ENCODE measurements around the gene MAPK8IP1.
A peak's percentile ranks its signal among the peaks of the same experiment; 100 is the strongest.

Gene MAPK8IP1

GRCh38 chr11:45913514-45913913 lies 28.1 kb downstream of the MAPK8IP1 start:
- DNase-seq, result no peak

- DNase-seq, result no peak
Observed at GRCh38 chr11:45913942-45914635, 28.6 kb downstream of the MAPK8IP1 start.

- DNase-seq, result no peak
Observed at GRCh38 chr11:45915446-45915845, 30.0 kb downstream of the MAPK8IP1 start.

- no peak for DNase-seq
Observed at GRCh38 chr11:45917286-45917622, 31.8 kb downstream of the MAPK8IP1 start.

GRCh38 chr11:45917623-45918330 lies 32.3 kb downstream of the MAPK8IP1 start, which contains the start of gene PEX16:
Gene PEX16 (minus strand): TSS chr11:45917877. CDS start chr11:45917811, 66 bp downstream.
- peak; percentile 85 for DNase-seq

GRCh38 chr11:45918331-45918941 lies 33.0 kb downstream of the MAPK8IP1 start:
- peak; percentile 28 for DNase-seq

GRCh38 chr11:45918962-45919675 lies 33.7 kb downstream of the MAPK8IP1 start:
- DNase-seq, result no peak

GRCh38 chr11:45919806-45920530 lies 34.5 kb downstream of the MAPK8IP1 start:
- no peak for DNase-seq

GRCh38 chr11:45920531-45921477 lies 35.4 kb downstream of the MAPK8IP1 start:
- DNase-seq, result no peak

GRCh38 chr11:45921561-45922424 lies 36.3 kb downstream of the MAPK8IP1 start:
- DNase-seq, result no peak

GRCh38 chr11:45922425-45923082 lies 37.1 kb downstream of the MAPK8IP1 start, which contains the start of gene LARGE2:
Gene LARGE2 (plus strand): TSS chr11:45922656. CDS start chr11:45922883, 227 bp downstream.
- no peak for DNase-seq

- no peak for DNase-seq
Observed at GRCh38 chr11:45924036-45924915, 38.8 kb downstream of the MAPK8IP1 start.

GRCh38 chr11:45924927-45925326 lies 39.5 kb downstream of the MAPK8IP1 start:
- no peak for DNase-seq

GRCh38 chr11:45925550-45925949 lies 40.1 kb downstream of the MAPK8IP1 start:
- no peak for DNase-seq

- DNase-seq, result no peak
Observed at GRCh38 chr11:45926001-45926401, 40.5 kb downstream of the MAPK8IP1 start.

- no peak for DNase-seq
Observed at GRCh38 chr11:45926536-45927331, 41.3 kb downstream of the MAPK8IP1 start.

- no peak for DNase-seq
Observed at GRCh38 chr11:45927332-45927683, 41.9 kb downstream of the MAPK8IP1 start.
